ENCODE measurements around the gene AMFR. TPM values are rescaled to one million over a fixed set of nuclear protein-coding genes. Genes with fewer than 3 reads are reported as not detected.

The AMFR gene
- total and polyA plus RNA-seq, 3 experiments from 2014 or later: 39.8 to 70.1 (median 64.3) TPM

Other genes starting within 250 kb of the AMFR start
- 1 to 10 TPM; 2.5 TPM for gene GNAO1, start 234.1 kb downstream of the AMFR start, total RNA-seq
- 0.86 TPM for gene GNAO1, start 234.1 kb downstream of the AMFR start, polyA plus RNA-seq
- 100 to 1,000 TPM; 334 to 359 TPM for gene NUDT21, start 25.8 kb upstream of the AMFR start, total RNA-seq
- gene NUDT21, start 25.8 kb upstream of the AMFR start, polyA plus RNA-seq: 77.2 TPM
- gene OGFOD1, start 26.0 kb upstream of the AMFR start, total RNA-seq: 10 to 100 TPM; 87.9 to 91.9 TPM
- gene OGFOD1, start 26.0 kb upstream of the AMFR start, polyA plus RNA-seq: 114 TPM
- gene BBS2, start 94.5 kb upstream of the AMFR start, total RNA-seq: 10 to 100 TPM; 16.2 to 19.1 TPM
- gene BBS2, start 94.5 kb upstream of the AMFR start, polyA plus RNA-seq: 37.7 TPM
- not detected for gene MT4, start 139.5 kb upstream of the AMFR start, total RNA-seq
- gene MT4, start 139.5 kb upstream of the AMFR start, polyA plus RNA-seq: not detected
- gene MT3, start 164.0 kb upstream of the AMFR start, total RNA-seq: under 1 TPM in 1 of 2 experiments, not detected in 1; 0.94 TPM
- 0.99 TPM for gene MT3, start 164.0 kb upstream of the AMFR start, polyA plus RNA-seq
- gene MT2A, start 183.0 kb upstream of the AMFR start, total RNA-seq: 100 to 1,000 TPM; 285 to 349 TPM
- gene MT2A, start 183.0 kb upstream of the AMFR start, polyA plus RNA-seq: 435 TPM
- 100 to 1,000 TPM; 153 to 163 TPM for gene MT1E, start 200.2 kb upstream of the AMFR start, total RNA-seq
- gene MT1E, start 200.2 kb upstream of the AMFR start, polyA plus RNA-seq: 40.4 TPM
- gene MT1M, start 207.1 kb upstream of the AMFR start, total RNA-seq: not detected
- gene MT1M, start 207.1 kb upstream of the AMFR start, polyA plus RNA-seq: not detected
- gene MT1A, start 213.1 kb upstream of the AMFR start, total RNA-seq: under 1 TPM in 1 of 2 experiments, not detected in 1; 0.71 TPM
- gene MT1A, start 213.1 kb upstream of the AMFR start, polyA plus RNA-seq: not detected
- not detected for gene MT1B, start 226.3 kb upstream of the AMFR start, total RNA-seq
- not detected for gene MT1B, start 226.3 kb upstream of the AMFR start, polyA plus RNA-seq
- 10 to 100 TPM; 17.9 to 18.6 TPM for gene MT1F, start 232.4 kb upstream of the AMFR start, total RNA-seq
- 60.7 TPM for gene MT1F, start 232.4 kb upstream of the AMFR start, polyA plus RNA-seq
- gene MT1G, start 242.5 kb upstream of the AMFR start, total RNA-seq: 10 to 100 TPM; 41.0 to 46.8 TPM
- gene MT1G, start 242.5 kb upstream of the AMFR start, polyA plus RNA-seq: not detected
- gene MT1H, start 244.3 kb upstream of the AMFR start, total RNA-seq: 1 to 10 TPM; 4.8 to 5.5 TPM
- not detected for gene MT1H, start 244.3 kb upstream of the AMFR start, polyA plus RNA-seq